Parathyroid adenoma (tissue), 2 donors: Measurements from ENCODE around the gene IGFN1.

Experiments used
- H2AFZ ChIP-seq: fragments of 300-600 bp; sonication (generic); one replicate; pipeline ENCODE4 v1.7.0; 2017; ENCODE audit warnings: antibody characterized with exemption, mild to moderate bottlenecking
- H3K27ac ChIP-seq: fragments of 300-600 bp; sonication (generic); one replicate; pipeline ENCODE4 v1.7.0; 2017
- H3K27me3 ChIP-seq: fragments of 300-600 bp; sonication (generic); one replicate; pipeline ENCODE4 v1.7.0; 2017; ENCODE audit warnings: low read length; ENCODE audit not compliant: control insufficient read depth, insufficient read depth
- H3K36me3 ChIP-seq: fragments of 300-600 bp; sonication (generic); one replicate; pipeline ENCODE4 v1.7.0; 2017; ENCODE audit warnings: low read length; ENCODE audit not compliant: control insufficient read depth, insufficient read depth
- H3K4me1 ChIP-seq: fragments of 300-600 bp; sonication (generic); one replicate; pipeline ENCODE4 v1.7.0; 2017; ENCODE audit warnings: control low read depth
- H3K4me2 ChIP-seq: fragments of 300-600 bp; sonication (generic); one replicate; pipeline ENCODE4 v1.7.0; 2017; ENCODE audit warnings: low read length
- H3K4me3 ChIP-seq: fragments of 300-600 bp; sonication (generic); one replicate; pipeline ENCODE4 v1.7.0; 2017; ENCODE audit warnings: low read depth, low read length
- H3K79me2 ChIP-seq: fragments of 300-600 bp; sonication (generic); one replicate; pipeline ENCODE4 v1.7.0; 2017; ENCODE audit warnings: control low read depth
- H3K9ac ChIP-seq: fragments of 300-600 bp; sonication (generic); one replicate; pipeline ENCODE4 v1.7.0; 2017; ENCODE audit warnings: mild to moderate bottlenecking
- H3K9me3 ChIP-seq: fragments of 300-600 bp; sonication (generic); one replicate; pipeline ENCODE4 v1.7.0; 2017; ENCODE audit warnings: low read length; ENCODE audit not compliant: control insufficient read depth
- TF ChIP-seq, protein P1 (sequence below): fragments of 300-600 bp; sonication (generic); IDR thresholded peaks from one replicate; pipeline ENCODE4 v1.7.0; 2017; ENCODE audit warnings: antibody characterized with exemption, mild to moderate bottlenecking
- donor health status: primary hyperparathyroidism.

IGFN1 gene

DNA sequence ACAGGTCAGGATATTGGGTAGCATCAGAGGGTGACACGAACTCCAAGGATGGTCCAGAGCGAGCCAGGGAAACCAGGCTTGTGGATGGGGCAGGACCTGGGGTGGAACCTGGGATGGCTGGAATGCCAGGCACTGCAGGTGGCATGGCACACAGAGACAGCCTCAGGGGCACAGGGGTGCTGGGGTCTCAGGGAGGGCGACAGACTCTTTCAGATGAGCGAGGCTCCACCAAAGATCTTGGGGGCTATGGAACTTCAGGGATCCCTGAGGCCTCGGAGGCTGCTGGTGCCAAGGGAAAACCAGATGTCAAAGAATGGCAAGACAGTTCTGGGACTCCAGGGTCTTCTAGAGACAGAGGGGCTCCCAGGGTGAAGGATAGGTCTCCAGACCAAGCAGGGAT lies 21.4 kb downstream of the IGFN1 start:
- H3K4me3 ChIP-seq, result no peak overlapping the region
- H3K4me2 ChIP-seq, result no peak overlapping the region
- H2AFZ ChIP-seq, result no peak overlapping the region
- no peaks in the 10 kb centered on the region for H3K36me3 ChIP-seq
- H3K9ac ChIP-seq, result no peak overlapping the region
- H3K27me3 ChIP-seq, result no peaks in the 10 kb centered on the region
- H3K4me1 ChIP-seq, result no peaks in the 10 kb centered on the region
- H3K79me2 ChIP-seq, result no peaks in the 10 kb centered on the region
- H3K27ac ChIP-seq, result no peak overlapping the region
- TF ChIP-seq, protein P1, sequence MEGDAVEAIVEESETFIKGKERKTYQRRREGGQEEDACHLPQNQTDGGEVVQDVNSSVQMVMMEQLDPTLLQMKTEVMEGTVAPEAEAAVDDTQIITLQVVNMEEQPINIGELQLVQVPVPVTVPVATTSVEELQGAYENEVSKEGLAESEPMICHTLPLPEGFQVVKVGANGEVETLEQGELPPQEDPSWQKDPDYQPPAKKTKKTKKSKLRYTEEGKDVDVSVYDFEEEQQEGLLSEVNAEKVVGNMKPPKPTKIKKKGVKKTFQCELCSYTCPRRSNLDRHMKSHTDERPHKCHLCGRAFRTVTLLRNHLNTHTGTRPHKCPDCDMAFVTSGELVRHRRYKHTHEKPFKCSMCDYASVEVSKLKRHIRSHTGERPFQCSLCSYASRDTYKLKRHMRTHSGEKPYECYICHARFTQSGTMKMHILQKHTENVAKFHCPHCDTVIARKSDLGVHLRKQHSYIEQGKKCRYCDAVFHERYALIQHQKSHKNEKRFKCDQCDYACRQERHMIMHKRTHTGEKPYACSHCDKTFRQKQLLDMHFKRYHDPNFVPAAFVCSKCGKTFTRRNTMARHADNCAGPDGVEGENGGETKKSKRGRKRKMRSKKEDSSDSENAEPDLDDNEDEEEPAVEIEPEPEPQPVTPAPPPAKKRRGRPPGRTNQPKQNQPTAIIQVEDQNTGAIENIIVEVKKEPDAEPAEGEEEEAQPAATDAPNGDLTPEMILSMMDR, result no peak
- H3K9me3 ChIP-seq, result no peaks in the 10 kb centered on the region

DNA sequence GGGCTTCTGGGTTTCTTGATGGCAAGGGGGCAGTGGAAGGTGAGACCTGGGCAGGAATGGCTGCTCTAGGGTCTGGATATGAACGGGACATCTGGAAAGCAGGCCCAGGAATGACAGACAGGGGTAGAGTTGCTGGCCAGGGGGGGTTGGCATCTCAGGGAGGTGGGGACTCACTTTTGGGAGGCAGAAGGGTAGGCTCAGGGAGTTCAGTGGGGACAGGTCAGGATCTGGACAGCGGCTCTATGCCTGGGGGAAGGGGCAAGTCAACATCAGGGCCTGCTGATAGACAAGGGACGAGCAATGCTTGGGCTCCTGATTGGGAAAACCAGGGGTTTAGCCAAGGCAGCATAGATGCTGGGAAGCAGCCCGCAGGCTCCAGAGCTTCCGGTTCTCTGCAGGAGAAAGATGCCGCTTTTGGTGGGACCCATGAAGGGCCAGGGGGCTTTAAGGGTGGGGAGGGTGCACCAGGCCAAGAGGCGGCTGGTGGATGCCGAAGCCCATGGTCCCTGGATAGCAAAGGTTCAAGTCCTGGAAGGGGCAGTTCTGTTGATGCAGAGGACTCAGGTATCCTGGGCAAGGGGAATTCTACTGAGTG lies 21.9 kb downstream of the IGFN1 start:
- Histone ChIP-seq H3K36me3 (no peaks in the 10 kb centered on the region), H3K27me3 (no peaks in the 10 kb centered on the region)
- TF ChIP-seq, protein P1, result no peak

DNA sequence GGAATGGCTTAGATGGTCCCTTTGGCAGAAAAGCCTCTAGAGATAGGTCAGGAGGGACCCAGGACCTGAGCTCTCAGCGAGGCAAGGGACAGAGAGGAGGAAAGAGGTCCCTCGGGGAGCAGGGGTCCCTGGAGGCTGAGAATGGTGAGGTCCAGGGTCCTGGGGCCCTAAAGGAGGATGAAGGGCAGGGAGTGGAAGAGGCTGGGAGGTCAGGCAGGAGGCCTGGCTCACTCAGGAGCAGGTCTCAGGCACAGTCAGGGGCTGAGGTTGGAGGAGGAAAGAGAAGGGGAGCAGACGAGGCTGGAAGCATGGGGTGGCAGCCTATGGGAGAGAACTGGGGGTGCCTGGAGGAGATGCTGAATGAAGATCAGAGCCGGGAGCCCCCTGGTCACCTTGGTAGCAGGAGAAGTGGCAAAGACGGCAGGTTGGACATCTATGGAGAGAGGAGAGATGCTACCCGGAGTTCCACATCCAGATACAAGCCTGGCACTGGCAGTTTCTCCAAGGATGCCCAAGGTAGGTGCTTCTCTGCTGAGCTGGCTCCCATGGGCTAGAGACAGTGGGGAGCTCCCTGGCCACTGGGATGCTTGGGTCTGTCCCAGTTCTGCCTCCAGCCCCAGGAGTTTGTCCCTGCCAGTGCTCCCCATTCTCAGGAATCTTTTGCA lies 22.6 kb downstream of the IGFN1 start:
- H3K9ac ChIP-seq, result no peak overlapping the region
- H3K4me3 ChIP-seq, result no peak overlapping the region
- H3K79me2 ChIP-seq, result no peaks in the 10 kb centered on the region
- no peaks in the 10 kb centered on the region for H3K36me3 ChIP-seq
- H2AFZ ChIP-seq, result no peak overlapping the region
- no peak overlapping the region for H3K27ac ChIP-seq
- no peak overlapping the region for H3K4me2 ChIP-seq
- no peaks in the 10 kb centered on the region for H3K4me1 ChIP-seq
- TF ChIP-seq, protein P1, result no peak
- H3K27me3 ChIP-seq, result no peaks in the 10 kb centered on the region
- H3K9me3 ChIP-seq, result no peaks in the 10 kb centered on the region

More for the DNA sequence above, 21.9 kb downstream of the IGFN1 start:
- Histone ChIP-seq H3K27ac (no peak overlapping the region), H3K4me3 (no peak overlapping the region), H2AFZ (no peak overlapping the region), H3K4me2 (no peak overlapping the region), H3K79me2 (no peaks in the 10 kb centered on the region), H3K9me3 (no peaks in the 10 kb centered on the region), H3K4me1 (no peaks in the 10 kb centered on the region), H3K9ac (no peak overlapping the region)

DNA sequence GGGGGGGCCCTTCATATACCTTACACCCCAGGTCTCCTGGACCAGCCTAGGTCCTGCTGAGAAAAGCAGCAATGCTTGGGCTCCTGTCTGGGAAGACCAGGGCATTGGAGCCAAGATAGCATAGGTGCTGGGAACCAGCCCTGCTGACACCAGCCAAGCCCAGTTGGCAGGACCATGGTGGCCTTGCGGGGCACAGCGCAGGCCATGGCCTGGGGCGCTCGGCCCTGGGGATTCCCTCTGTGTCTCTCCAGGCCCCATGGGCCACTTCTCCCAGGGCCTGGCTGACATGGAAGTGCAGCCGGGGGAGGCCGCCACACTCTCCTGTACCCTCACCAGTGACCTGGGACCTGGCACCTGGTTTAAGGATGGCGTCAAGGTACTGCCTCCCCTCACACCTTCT lies 23.3 kb downstream of the IGFN1 start:
- Histone ChIP-seq H3K36me3 (no peaks in the 10 kb centered on the region), H3K9ac (no peak overlapping the region), H3K27me3 (no peaks in the 10 kb centered on the region), H3K4me2 (no peak overlapping the region), H3K79me2 (no peaks in the 10 kb centered on the region), H3K4me3 (no peak overlapping the region), H3K4me1 (no peaks in the 10 kb centered on the region), H3K27ac (no peak overlapping the region), H2AFZ (no peak overlapping the region), H3K9me3 (no peaks in the 10 kb centered on the region)
- TF ChIP-seq, protein P1, result no peak

DNA sequence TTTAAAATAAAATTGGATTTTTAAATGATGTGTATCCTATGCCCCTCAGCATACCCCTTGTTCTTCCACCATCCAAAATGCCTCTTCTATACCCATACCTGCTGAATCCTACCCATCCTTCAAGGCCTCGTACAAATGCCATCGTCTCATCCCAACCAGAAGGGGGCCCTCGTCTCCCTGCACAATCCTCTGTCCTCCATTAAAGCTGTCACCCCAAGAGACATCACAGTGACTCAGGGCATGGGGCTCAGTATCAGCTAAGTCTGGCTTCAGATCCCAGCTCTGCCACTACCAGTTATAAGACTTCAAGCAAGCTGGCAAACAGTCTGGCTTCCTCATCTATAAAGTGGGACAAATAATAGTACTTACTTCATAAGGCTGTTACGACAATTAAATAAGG lies 23.8 kb downstream of the IGFN1 start:
- Histone ChIP-seq H2AFZ (no peak overlapping the region), H3K9ac (no peak overlapping the region), H3K27me3 (no peaks in the 10 kb centered on the region), H3K79me2 (no peaks in the 10 kb centered on the region), H3K4me1 (no peaks in the 10 kb centered on the region), H3K4me3 (no peak overlapping the region), H3K36me3 (no peaks in the 10 kb centered on the region), H3K27ac (no peak overlapping the region), H3K9me3 (no peaks in the 10 kb centered on the region), H3K4me2 (no peak overlapping the region)
- TF ChIP-seq, protein P1, result no peak
